Neural progenitor cell (in vitro differentiated cells): ENCODE results near the gene ZIC1. TPM values are rescaled to one million over a fixed set of nuclear protein-coding genes. Genes with fewer than 3 reads are reported as not detected.

ENCODE experiments used
- DNase-seq: peaks from one replicate; pipeline ENCODE4 v3.0.0-alpha.2; 2016; ENCODE audit warnings: low spot score
- H2AFZ ChIP-seq: fragments of 200-600 bp; sonication (generic); replicated peaks from 2 replicates; pipeline ENCODE4 v1.6.1; 2016; ENCODE audit warnings: antibody characterized with exemption
- H3F3A ChIP-seq: fragments of 200-600 bp; sonication (generic); 2 replicates; pipeline ENCODE4 v1.6.1; 2016; ENCODE audit warnings: antibody characterized with exemption, low read depth
- H3K27ac ChIP-seq: fragments of 200-600 bp; sonication (generic); 2 replicates; pipeline ENCODE4 v1.5.1; 2016; ENCODE audit warnings: mild to moderate bottlenecking
- H3K27me3 ChIP-seq: fragments of 200-600 bp; sonication (generic); 2 replicates; pipeline ENCODE4 v1.6.1; 2016; ENCODE audit warnings: mild to moderate bottlenecking, moderate library complexity
- H3K36me3 ChIP-seq: fragments of 200-600 bp; sonication (generic); 2 replicates; pipeline ENCODE4 v1.5.1; 2016
- H3K4me1 ChIP-seq: fragments of 200-600 bp; sonication (generic); 2 replicates; pipeline ENCODE4 v1.6.1; 2016; ENCODE audit warnings: mixed run types
- H3K4me2 ChIP-seq: fragments of 200-600 bp; sonication (generic); 2 replicates; pipeline ENCODE4 v1.6.1; 2016
- H3K4me3 ChIP-seq: fragments of 200-600 bp; sonication (generic); 2 replicates; pipeline ENCODE4 v1.5.1; 2016
- H3K79me2 ChIP-seq: fragments of 200-600 bp; sonication (generic); 2 replicates; pipeline ENCODE4 v1.6.1; 2016; ENCODE audit warnings: low read depth
- H3K9ac ChIP-seq: fragments of 200-600 bp; sonication (generic); 2 replicates; pipeline ENCODE4 v1.6.1; 2016
- H3K9me3 ChIP-seq: fragments of 200-600 bp; sonication (generic); 2 replicates; pipeline ENCODE4 v1.5.1; 2016; ENCODE audit warnings: low read depth
- H4K20me1 ChIP-seq: fragments of 200-600 bp; sonication (generic); 2 replicates; pipeline ENCODE4 v1.6.1; 2016; ENCODE audit warnings: low read depth
- H3K27ac Mint-ChIP-seq: 3 replicates; pipeline ENCODE4 v1.8.0; 2021; ENCODE audit warnings: mixed read lengths
- H3K27me3 Mint-ChIP-seq: 2 replicates; pipeline ENCODE4 v1.8.0; 2022; ENCODE audit warnings: low read depth, mild to moderate bottlenecking, inconsistent platforms, moderate library complexity, mixed read lengths; ENCODE audit not compliant: insufficient read depth
- H3K36me3 Mint-ChIP-seq: 3 replicates; pipeline ENCODE4 v1.8.0; 2021; ENCODE audit warnings: mixed read lengths
- H3K4me1 Mint-ChIP-seq: 3 replicates; pipeline ENCODE4 v1.8.0; 2021; ENCODE audit warnings: mixed read lengths
- H3K4me3 Mint-ChIP-seq: 3 replicates; pipeline ENCODE4 v1.8.0; 2021; ENCODE audit warnings: mild to moderate bottlenecking, moderate library complexity, mixed read lengths
- H3K9me3 Mint-ChIP-seq: 3 replicates; pipeline ENCODE4 v1.8.0; 2020; ENCODE audit warnings: mixed read lengths
- CTCF ChIP-seq: fragments of 200-600 bp; sonication (generic); IDR thresholded peaks from 2 replicates; pipeline ENCODE4 v1.5.1; 2017; ENCODE audit warnings: antibody characterized with exemption, mild to moderate bottlenecking
- EZH2 ChIP-seq: fragments of 200-600 bp; sonication (generic); IDR thresholded peaks from 2 replicates; pipeline ENCODE4 v1.6.1; 2017; ENCODE audit warnings: antibody characterized with exemption, mild to moderate bottlenecking, moderate library complexity
- EZH2phosphoT487 ChIP-seq: fragments of 200-600 bp; sonication (generic); IDR thresholded peaks from 2 replicates; pipeline ENCODE4 v1.6.1; 2017; ENCODE audit warnings: antibody characterized with exemption
- total RNA-seq: library from RNA; depleted of rRNA; stranded (reverse); fragments of >200 nt; gene quantifications from 2 replicates; pipeline ENCODE4 v1.2.3, GENCODE V29; 2015; ENCODE audit warnings: low replicate concordance

Gene ZIC1
- total RNA-seq, 1 donor from 2014 or later = 0.56 TPM

- Mint-ChIP-seq H3K9me3 (peaks cover 2% of the 10 kb centered on the region), H3K4me1 (peaks cover 86% of the 10 kb centered on the region), H3K4me3 (peak overlapping the region; percentile 91), H3K27me3 (peaks cover 21% of the 10 kb centered on the region), H3K27ac (peak overlapping the region; percentile 100), H3K36me3 (peaks cover 27% of the 10 kb centered on the region)
- no peak overlapping the region for H2AFZ ChIP-seq
- no peaks in the 10 kb centered on the region for H3K79me2 ChIP-seq
- H4K20me1 ChIP-seq = peaks cover 68% of the 10 kb centered on the region
- H3K9me3 ChIP-seq = no peaks in the 10 kb centered on the region
- peaks cover 100% of the 10 kb centered on the region for H3K27me3 ChIP-seq
- H3K4me3 ChIP-seq = no peak overlapping the region
- no peak overlapping the region for H3K4me2 ChIP-seq
- H3K9ac ChIP-seq = no peak overlapping the region
- H3K27ac ChIP-seq = no peak overlapping the region
- peaks cover 60% of the 10 kb centered on the region for H3K4me1 ChIP-seq
- peaks cover 59% of the 10 kb centered on the region for H3F3A ChIP-seq
- peak; percentile 68 for DNase-seq
- no peak for TF ChIP-seq EZH2phosphoT487
- no peak for TF ChIP-seq EZH2
- no peak for TF ChIP-seq CTCF
- no peaks in the 10 kb centered on the region for H3K36me3 ChIP-seq
Measured at GRCh38 chr3:147389717-147390116, 19.4 kb upstream of the ZIC1 start.

- peak overlapping the region; percentile 91 for H3K4me3 Mint-ChIP-seq
- H3K27ac Mint-ChIP-seq = peak overlapping the region; percentile 100
- Histone ChIP-seq H3K27me3 (peaks cover 100% of the 10 kb centered on the region), H3F3A (peaks cover 61% of the 10 kb centered on the region), H3K27ac (no peak overlapping the region), H3K36me3 (no peaks in the 10 kb centered on the region), H3K79me2 (no peaks in the 10 kb centered on the region), H4K20me1 (peaks cover 73% of the 10 kb centered on the region), H3K4me1 (peaks cover 62% of the 10 kb centered on the region), H3K9ac (no peak overlapping the region), H3K4me2 (peak overlapping the region; percentile 94), H3K9me3 (no peaks in the 10 kb centered on the region), H2AFZ (peak overlapping the region; percentile 70), H3K4me3 (peak overlapping the region; percentile 60)
- peaks cover 86% of the 10 kb centered on the region for H3K4me1 Mint-ChIP-seq
- H3K36me3 Mint-ChIP-seq = peaks cover 31% of the 10 kb centered on the region
- H3K9me3 Mint-ChIP-seq = peaks cover 2% of the 10 kb centered on the region
- H3K27me3 Mint-ChIP-seq = peaks cover 29% of the 10 kb centered on the region
- DNase-seq = peak; percentile 52
- peak; percentile 97 for TF ChIP-seq EZH2
- TF ChIP-seq CTCF = peak; percentile 18
- peak; percentile 92 for TF ChIP-seq EZH2phosphoT487
Measured at GRCh38 chr3:147390589-147391569, 18.3 kb upstream of the ZIC1 start.

- no peaks in the 10 kb centered on the region for H3K79me2 ChIP-seq
- peak; percentile 94 for DNase-seq
- H3K4me3 ChIP-seq = peak overlapping the region; percentile 60
- peaks cover 3% of the 10 kb centered on the region for H3K9me3 Mint-ChIP-seq
- H3F3A ChIP-seq = peaks cover 63% of the 10 kb centered on the region
- no peak overlapping the region for H3K27ac ChIP-seq
- H3K4me1 Mint-ChIP-seq = peaks cover 77% of the 10 kb centered on the region
- H3K4me3 Mint-ChIP-seq = peak overlapping the region; percentile 91
- H3K27me3 ChIP-seq = peaks cover 100% of the 10 kb centered on the region
- no peaks in the 10 kb centered on the region for H3K36me3 ChIP-seq
- peak overlapping the region; percentile 100 for H3K27ac Mint-ChIP-seq
- H3K9me3 ChIP-seq = no peaks in the 10 kb centered on the region
- H4K20me1 ChIP-seq = peaks cover 81% of the 10 kb centered on the region
- peaks cover 32% of the 10 kb centered on the region for H3K36me3 Mint-ChIP-seq
- H3K9ac ChIP-seq = no peak overlapping the region
- H2AFZ ChIP-seq = peak overlapping the region; percentile 35
- H3K27me3 Mint-ChIP-seq = peaks cover 30% of the 10 kb centered on the region
- peak; percentile 77 for TF ChIP-seq EZH2
- TF ChIP-seq CTCF = peak; percentile 55
- TF ChIP-seq EZH2phosphoT487 = peak; percentile 61
- peaks cover 69% of the 10 kb centered on the region for H3K4me1 ChIP-seq
- peak overlapping the region; percentile 94 for H3K4me2 ChIP-seq
Measured at GRCh38 chr3:147391781-147392624, 17.2 kb upstream of the ZIC1 start.
